A673 (cell line): ENCODE results near the gene BZW2. TPM values are rescaled to one million over a fixed set of nuclear protein-coding genes. Genes with fewer than 3 reads are reported as not detected.

Source experiments
- BruUV-seq: library from RNA; stranded (reverse); fragments of 400-500 nt; replicated peaks from 2 replicates; lab custom pipeline; 2021; lab: Mats Ljungman, UMichigan
- CTCF ChIA-PET: fragments of 300-600 bp; sonication (Branson Sonifier 250); formaldehyde crosslinking; loops from one replicate; lab custom pipeline; 2022; ENCODE audit warnings: antibody characterized with exemption; lab: Charles Lee
- POLR2A ChIA-PET: fragments of 300-600 bp; sonication (Branson Sonifier 250); formaldehyde crosslinking; loops from one replicate; lab custom pipeline; 2022; ENCODE audit warnings: antibody characterized with exemption; ENCODE audit not compliant: low non-redundant PET; lab: Charles Lee
- DNase-seq: peaks from one replicate; pipeline ENCODE4 v3.0.0-alpha.2; 2015; ENCODE audit warnings: low spot score
- H3K27ac ChIP-seq: fragments of 200-600 bp; sonication (generic); 2 replicates; pipeline ENCODE4 v1.5.1; 2016; ENCODE audit warnings: mixed run types, low read depth, mild to moderate bottlenecking, mixed read lengths, antibody characterized with exemption, low read length; ENCODE audit not compliant: poor library complexity, severe bottlenecking
- H3K27me3 ChIP-seq: fragments of 200-600 bp; sonication (generic); replicated peaks from 2 replicates; pipeline ENCODE4 v1.6.1; 2017; ENCODE audit warnings: mixed run types, low read depth, mild to moderate bottlenecking, mixed read lengths, antibody characterized with exemption, low read length; ENCODE audit not compliant: insufficient read depth, poor library complexity
- H3K36me3 ChIP-seq: fragments of 200-600 bp; sonication (generic); 2 replicates; pipeline ENCODE4 v1.6.1; 2016; ENCODE audit warnings: mixed run types, mild to moderate bottlenecking, mixed read lengths, antibody characterized with exemption, low read length; ENCODE audit not compliant: insufficient read depth, poor library complexity, severe bottlenecking
- H3K4me1 ChIP-seq: fragments of 200-600 bp; sonication (generic); 2 replicates; pipeline ENCODE4 v1.6.1; 2017; ENCODE audit warnings: mixed run types, mild to moderate bottlenecking, mixed read lengths, antibody characterized with exemption, low read length; ENCODE audit not compliant: insufficient read depth, poor library complexity, severe bottlenecking
- H3K4me3 ChIP-seq: fragments of 200-600 bp; sonication (generic); 2 replicates; pipeline ENCODE4 v1.5.1; 2016; ENCODE audit warnings: low read depth, mixed run types, mild to moderate bottlenecking, mixed read lengths, low read length; ENCODE audit not compliant: poor library complexity, severe bottlenecking
- H3K9me3 ChIP-seq: fragments of 200-600 bp; sonication (generic); 2 replicates; pipeline ENCODE4 v1.6.1; 2016; ENCODE audit warnings: mixed run types, low read depth, mild to moderate bottlenecking, mixed read lengths, antibody characterized with exemption, low read length; ENCODE audit not compliant: poor library complexity, severe bottlenecking
- EZH2 ChIP-seq: fragments of 200-600 bp; sonication (generic); IDR thresholded peaks from 2 replicates; pipeline ENCODE4 v1.6.1; 2017; ENCODE audit warnings: borderline replicate concordance, low read depth, mild to moderate bottlenecking, mixed read lengths, antibody characterized with exemption, low read length; ENCODE audit not compliant: poor library complexity, severe bottlenecking
- intact Hi-C: fragments of 100-400 bp; cut with micrococcal nuclease; formaldehyde crosslinking; loops from one replicate; pipeline ENCODE4 v1.10.0; 2022; ENCODE audit not compliant: unreplicated experiment
- total RNA-seq: library from RNA; stranded (reverse); gene quantifications from 2 replicates; pipeline ENCODE4 v1.2.3, GENCODE V29; 2021
- TF ChIP-seq, protein P1 (sequence below): fragments of 300-800, 200-600 bp; sonication (generic); conservative IDR thresholded peaks from 2 replicates; pipeline ENCODE4 v1.5.1; 2017; ENCODE audit warnings: low read depth, mild to moderate bottlenecking, antibody characterized with exemption, low read length, moderate library complexity, mixed read lengths

The BZW2 gene
- total RNA-seq, 1 experiment from 2014 or later: 175 TPM

DNA sequence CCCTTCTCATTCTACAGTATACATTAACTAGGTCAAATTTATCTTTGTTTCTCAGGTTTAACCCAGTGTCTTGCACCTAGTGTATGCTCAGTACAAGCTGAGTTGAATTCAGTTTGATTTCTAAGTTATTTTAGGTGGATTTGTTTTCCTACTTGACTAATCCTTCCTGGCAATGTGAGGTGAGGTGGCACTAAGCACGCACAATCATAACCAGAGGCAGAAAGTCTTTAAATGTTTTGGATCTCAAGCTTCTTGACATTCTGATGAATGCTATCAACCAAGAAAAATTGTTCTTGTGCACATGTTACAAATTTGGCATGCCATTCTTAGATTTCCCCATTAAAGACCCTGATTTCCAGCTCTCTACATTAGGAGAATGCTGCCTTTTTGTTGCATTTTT, 3.2 kb downstream of the BZW2 start:
- intact Hi-C loops: no loop called here
- BruUV-seq: no TSS peak
- no peak overlapping the region for H3K27ac ChIP-seq
- no peaks in the 10 kb centered on the region for H3K27me3 ChIP-seq
- DNase-seq: no peak
- H3K4me1 ChIP-seq: peaks cover 47% of the 10 kb centered on the region
- TF ChIP-seq EZH2: no peak
- H3K4me3 ChIP-seq: peak overlapping the region; percentile 92
- ChIA-PET POLR2A (no interaction called here), CTCF (no interaction called here)
- no peaks in the 10 kb centered on the region for H3K9me3 ChIP-seq
- no peaks in the 10 kb centered on the region for H3K36me3 ChIP-seq

DNA sequence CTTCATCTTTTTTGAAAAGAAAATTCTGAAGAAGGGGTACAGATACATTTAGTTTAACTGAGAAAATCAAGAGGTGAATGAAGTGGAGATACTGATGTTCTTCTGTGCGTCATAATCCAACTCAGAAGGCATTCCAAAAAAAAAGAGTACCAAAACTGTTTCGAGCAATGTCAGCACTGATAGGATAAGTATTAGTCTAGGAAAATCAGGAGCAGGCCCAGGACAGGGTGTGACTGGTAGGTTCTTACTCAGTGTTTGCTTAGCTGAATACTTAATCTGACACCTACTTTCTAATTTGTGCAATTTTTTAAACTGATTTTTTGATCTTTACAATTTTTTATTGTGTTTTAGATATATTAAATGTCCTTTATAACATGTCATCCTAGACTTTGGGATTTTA, 4.3 kb downstream of the BZW2 start:
- ChIA-PET POLR2A (no interaction called here), CTCF (no interaction called here)
- no peak for DNase-seq
- Histone ChIP-seq H3K4me1 (peaks cover 47% of the 10 kb centered on the region), H3K9me3 (no peaks in the 10 kb centered on the region), H3K4me3 (no peak overlapping the region), H3K27ac (no peak overlapping the region), H3K27me3 (no peaks in the 10 kb centered on the region), H3K36me3 (no peaks in the 10 kb centered on the region)
- no TSS peak for BruUV-seq
- intact Hi-C loops: no loop called here
- no peak for TF ChIP-seq EZH2
- TF ChIP-seq, protein P1, sequence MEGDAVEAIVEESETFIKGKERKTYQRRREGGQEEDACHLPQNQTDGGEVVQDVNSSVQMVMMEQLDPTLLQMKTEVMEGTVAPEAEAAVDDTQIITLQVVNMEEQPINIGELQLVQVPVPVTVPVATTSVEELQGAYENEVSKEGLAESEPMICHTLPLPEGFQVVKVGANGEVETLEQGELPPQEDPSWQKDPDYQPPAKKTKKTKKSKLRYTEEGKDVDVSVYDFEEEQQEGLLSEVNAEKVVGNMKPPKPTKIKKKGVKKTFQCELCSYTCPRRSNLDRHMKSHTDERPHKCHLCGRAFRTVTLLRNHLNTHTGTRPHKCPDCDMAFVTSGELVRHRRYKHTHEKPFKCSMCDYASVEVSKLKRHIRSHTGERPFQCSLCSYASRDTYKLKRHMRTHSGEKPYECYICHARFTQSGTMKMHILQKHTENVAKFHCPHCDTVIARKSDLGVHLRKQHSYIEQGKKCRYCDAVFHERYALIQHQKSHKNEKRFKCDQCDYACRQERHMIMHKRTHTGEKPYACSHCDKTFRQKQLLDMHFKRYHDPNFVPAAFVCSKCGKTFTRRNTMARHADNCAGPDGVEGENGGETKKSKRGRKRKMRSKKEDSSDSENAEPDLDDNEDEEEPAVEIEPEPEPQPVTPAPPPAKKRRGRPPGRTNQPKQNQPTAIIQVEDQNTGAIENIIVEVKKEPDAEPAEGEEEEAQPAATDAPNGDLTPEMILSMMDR: no peak

GRCh38 chr7:16651396-16652239, 5.6 kb downstream of the BZW2 start:
- Histone ChIP-seq H3K4me1 (peaks cover 54% of the 10 kb centered on the region), H3K4me3 (no peak overlapping the region), H3K27me3 (no peaks in the 10 kb centered on the region), H3K9me3 (no peaks in the 10 kb centered on the region), H3K36me3 (peaks cover 4% of the 10 kb centered on the region), H3K27ac (no peak overlapping the region)
- BruUV-seq: no TSS peak
- ChIA-PET CTCF (no interaction called here), POLR2A (no interaction called here)
- TF ChIP-seq EZH2: no peak
- TF ChIP-seq, protein P1: no peak
- peak; percentile 60 for DNase-seq
- intact Hi-C loops: no loop called here
